ENCODE results near the gene EPHX1.
"Not testable (repeated sequence)": the region's sequence is repeated elsewhere in the genome, so short reads cannot be mapped to it uniquely, and the experiment has no call there.

EPHX1 gene

DNA sequence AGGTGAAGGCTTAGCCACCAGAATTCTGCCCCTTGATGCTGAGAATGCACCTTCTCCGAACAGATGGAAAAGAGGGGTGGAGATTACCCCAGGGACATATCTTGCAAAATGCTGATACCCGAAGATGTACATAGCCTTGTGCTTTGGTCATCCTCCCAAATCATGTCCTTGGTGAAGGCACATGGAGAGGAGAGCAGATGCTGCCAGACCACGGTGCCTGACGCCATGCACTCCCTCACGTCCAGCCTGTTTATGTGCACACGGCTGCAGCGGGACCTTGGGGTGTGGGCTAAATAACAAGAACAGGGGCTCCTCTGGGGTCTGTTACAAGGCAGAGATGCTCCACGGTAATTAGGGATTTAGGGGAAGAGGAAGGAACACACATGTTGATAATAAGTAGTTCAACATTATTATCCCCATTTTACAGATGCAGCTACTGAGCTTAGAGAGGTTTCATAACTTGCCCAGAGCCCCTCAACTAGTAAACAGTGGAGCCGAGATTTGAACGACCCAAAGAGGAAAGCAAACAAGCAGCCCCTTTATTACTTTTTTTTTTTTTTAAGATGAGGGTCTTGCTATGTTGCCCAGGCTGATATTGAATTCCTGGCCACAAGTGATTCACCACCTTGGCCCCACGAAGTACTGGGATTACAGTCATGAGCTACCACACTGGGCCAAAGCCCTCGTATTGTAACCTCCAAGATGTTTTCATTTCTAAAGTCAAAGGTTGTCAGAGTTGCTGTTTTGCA is 12.9 kb downstream of the EPHX1 start:
- H3K36me3 ChIP-seq (ENCODE audit: insufficient read depth, low read length), result no peaks in the 10 kb centered on the region
- no peak overlapping the region for H3K4me3 ChIP-seq (ENCODE audit: low read length)
- H3K9ac ChIP-seq (ENCODE audit: low read depth, low read length), result no peak overlapping the region

DNA sequence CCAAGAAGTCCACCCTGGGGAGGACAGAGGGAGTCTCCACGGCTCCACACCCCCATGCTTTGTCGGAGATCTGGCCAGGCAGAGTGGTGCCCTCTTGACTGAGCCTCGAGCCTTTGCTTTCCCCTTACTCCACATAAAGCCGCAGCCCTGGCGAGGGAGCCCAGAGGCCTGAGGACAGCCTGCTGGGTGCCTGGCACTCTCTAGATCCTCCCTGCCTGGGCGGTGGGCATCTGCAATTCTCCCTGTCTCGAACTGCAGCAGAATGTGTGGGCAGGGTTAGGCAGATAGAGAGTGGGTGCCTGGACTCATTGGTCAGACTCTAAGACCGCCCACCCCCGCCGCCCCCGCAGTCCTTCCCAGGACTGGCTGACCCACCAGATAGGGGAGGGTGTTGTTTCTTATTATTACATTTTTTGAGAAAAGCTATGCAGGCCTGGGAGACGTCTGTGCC is 13.9 kb downstream of the EPHX1 start:
- Histone ChIP-seq H3K36me3 (ENCODE audit: insufficient read depth, low read length) (no peaks in the 10 kb centered on the region), H3K9me3 (replicated peaks; ENCODE audit: low read length) (no peaks in the 10 kb centered on the region), H3K4me2 (ENCODE audit: low read length) (no peak overlapping the region), H3K4me3 (ENCODE audit: low read length) (no peak overlapping the region), H3K4me1 (ENCODE audit: control insufficient read depth, insufficient read depth, low read length) (no peaks in the 10 kb centered on the region), H3K9ac (ENCODE audit: low read depth, low read length) (no peak overlapping the region), H3K27me3 (ENCODE audit: control insufficient read depth, insufficient read depth, low read length) (no peaks in the 10 kb centered on the region)

More for the DNA sequence above, 12.9 kb downstream of the EPHX1 start:
- Histone ChIP-seq H3K27me3 (ENCODE audit: control insufficient read depth, insufficient read depth, low read length) (no peaks in the 10 kb centered on the region), H3K4me1 (ENCODE audit: control insufficient read depth, insufficient read depth, low read length) (peaks cover 6% of the 10 kb centered on the region), H3K4me2 (ENCODE audit: low read length) (no peak overlapping the region), H3K9me3 (replicated peaks; ENCODE audit: low read length) (no peaks in the 10 kb centered on the region)

- Histone ChIP-seq H3K27me3 (ENCODE audit: control insufficient read depth, insufficient read depth, low read length) (no peaks in the 10 kb centered on the region), H3K4me3 (ENCODE audit: low read length) (no peak overlapping the region), H3K4me1 (ENCODE audit: control insufficient read depth, insufficient read depth, low read length) (no peaks in the 10 kb centered on the region), H3K9me3 (replicated peaks; ENCODE audit: low read length) (no peaks in the 10 kb centered on the region), H3K9ac (ENCODE audit: low read depth, low read length) (no peak overlapping the region), H3K36me3 (ENCODE audit: insufficient read depth, low read length) (no peaks in the 10 kb centered on the region), H3K4me2 (ENCODE audit: low read length) (no peak overlapping the region)
Measured at GRCh38 chr1:225824533-225824941, 14.6 kb downstream of the EPHX1 start.

DNA sequence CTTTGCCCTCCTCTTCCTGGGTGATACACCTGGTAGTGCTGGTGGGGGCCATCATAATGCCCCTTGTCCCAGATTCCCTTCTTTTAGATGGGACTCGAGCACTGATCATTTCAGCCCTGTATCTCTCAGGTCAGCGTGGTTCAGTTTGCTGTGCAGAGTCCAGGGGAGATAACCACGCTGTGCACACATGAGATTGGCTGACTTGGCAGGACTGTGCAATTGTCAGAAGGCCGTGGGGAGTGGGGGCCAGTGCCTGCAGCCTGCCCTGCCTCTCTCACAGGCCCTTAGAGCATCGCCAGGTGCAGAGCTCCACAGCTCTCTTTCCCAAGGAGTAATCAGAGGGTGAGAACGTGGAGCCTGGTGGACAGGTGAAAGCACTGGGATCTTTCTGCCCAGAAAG is 15.2 kb downstream of the EPHX1 start:
- H3K4me3 ChIP-seq (ENCODE audit: low read length), result no peak overlapping the region
- no peak overlapping the region for H3K9ac ChIP-seq (ENCODE audit: low read depth, low read length)
- no peaks in the 10 kb centered on the region for H3K9me3 ChIP-seq (replicated peaks; ENCODE audit: low read length)
- no peaks in the 10 kb centered on the region for H3K36me3 ChIP-seq (ENCODE audit: insufficient read depth, low read length)
- no peaks in the 10 kb centered on the region for H3K27me3 ChIP-seq (ENCODE audit: control insufficient read depth, insufficient read depth, low read length)
- H3K4me1 ChIP-seq (ENCODE audit: control insufficient read depth, insufficient read depth, low read length), result no peaks in the 10 kb centered on the region
- H3K4me2 ChIP-seq (ENCODE audit: low read length), result no peak overlapping the region

DNA sequence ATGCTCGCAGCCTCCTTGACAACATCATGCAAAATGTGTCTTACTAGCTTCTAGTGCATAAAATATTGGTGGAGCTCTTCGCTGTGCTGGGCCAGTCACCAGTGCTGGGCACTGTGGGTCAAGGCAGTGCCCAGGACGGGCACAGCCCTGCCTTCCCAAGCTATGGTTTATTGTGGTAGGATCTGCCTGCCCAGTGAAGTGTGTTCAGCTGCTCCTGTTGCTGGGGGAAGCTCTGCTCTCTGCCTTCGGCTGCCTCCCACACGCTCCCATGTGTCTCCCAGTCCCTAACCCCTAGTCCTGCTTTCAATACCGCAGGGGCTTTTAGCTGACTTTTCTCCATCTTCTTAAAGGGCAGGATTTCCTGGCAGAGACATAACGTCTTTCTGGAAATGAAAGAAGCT is 15.7 kb downstream of the EPHX1 start:
- Histone ChIP-seq H3K4me1 (ENCODE audit: control insufficient read depth, insufficient read depth, low read length) (no peaks in the 10 kb centered on the region), H3K4me2 (ENCODE audit: low read length) (no peak overlapping the region), H3K9ac (ENCODE audit: low read depth, low read length) (no peak overlapping the region), H3K27me3 (ENCODE audit: control insufficient read depth, insufficient read depth, low read length) (no peaks in the 10 kb centered on the region), H3K4me3 (ENCODE audit: low read length) (no peak overlapping the region), H3K9me3 (replicated peaks; ENCODE audit: low read length) (no peaks in the 10 kb centered on the region), H3K36me3 (ENCODE audit: insufficient read depth, low read length) (no peaks in the 10 kb centered on the region)

DNA sequence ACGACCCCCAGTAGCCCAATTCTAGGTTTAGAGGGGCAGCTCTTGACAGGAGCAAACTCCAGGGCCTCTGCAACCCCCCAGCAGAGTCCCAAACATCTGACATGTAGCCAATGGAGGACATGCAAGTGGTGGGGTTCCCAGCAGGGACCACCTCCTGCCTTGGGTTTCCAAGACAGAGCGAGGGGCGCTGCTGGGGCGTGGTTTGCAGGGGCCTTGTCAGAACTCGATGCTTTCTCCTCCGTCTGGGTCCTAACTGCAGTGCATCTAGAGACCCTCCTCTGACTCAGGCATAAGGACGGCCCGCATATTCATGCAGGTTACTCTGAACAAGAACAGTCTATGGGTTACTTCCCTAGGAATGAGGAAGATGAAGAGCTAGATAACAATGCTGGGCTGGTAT is 17.2 kb downstream of the EPHX1 start:
- H3K27me3 ChIP-seq (ENCODE audit: control insufficient read depth, insufficient read depth, low read length), result no peaks in the 10 kb centered on the region
- H3K4me3 ChIP-seq (ENCODE audit: low read length), result no peak overlapping the region
- no peaks in the 10 kb centered on the region for H3K9me3 ChIP-seq (replicated peaks; ENCODE audit: low read length)
- H3K4me2 ChIP-seq (ENCODE audit: low read length), result no peak overlapping the region
- no peaks in the 10 kb centered on the region for H3K4me1 ChIP-seq (ENCODE audit: control insufficient read depth, insufficient read depth, low read length)
- H3K36me3 ChIP-seq (ENCODE audit: insufficient read depth, low read length), result peaks cover 7% of the 10 kb centered on the region
- H3K9ac ChIP-seq (ENCODE audit: low read depth, low read length), result no peak overlapping the region

DNA sequence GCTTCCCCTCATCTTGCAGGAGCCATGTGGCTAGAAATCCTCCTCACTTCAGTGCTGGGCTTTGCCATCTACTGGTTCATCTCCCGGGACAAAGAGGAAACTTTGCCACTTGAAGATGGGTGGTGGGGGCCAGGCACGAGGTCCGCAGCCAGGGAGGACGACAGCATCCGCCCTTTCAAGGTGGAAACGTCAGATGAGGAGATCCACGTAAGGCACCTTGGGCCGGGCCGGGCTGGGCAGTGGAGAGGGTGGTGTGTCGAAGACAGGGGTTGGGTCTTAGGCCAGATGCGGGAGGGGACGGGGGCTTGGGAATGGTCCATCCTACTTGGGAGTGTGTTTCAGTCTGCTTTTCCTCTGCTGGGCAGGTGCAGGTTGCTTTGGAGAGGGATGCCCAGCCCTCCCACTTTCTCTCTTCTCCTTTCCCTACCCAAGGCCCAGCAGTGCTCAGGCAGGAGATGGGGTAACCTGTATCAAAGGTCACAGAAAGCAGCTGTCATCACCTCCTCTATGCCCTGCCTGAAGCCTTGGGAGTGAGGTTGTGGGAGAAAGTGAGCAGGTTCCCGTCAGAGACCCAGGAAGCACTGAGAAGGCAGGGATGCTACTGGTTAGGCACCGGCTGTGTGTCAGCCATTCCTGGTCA is 18.9 kb downstream of the EPHX1 start:
- Histone ChIP-seq H3K4me2 (ENCODE audit: low read length) (no peak overlapping the region), H3K9me3 (replicated peaks; ENCODE audit: low read length) (no peaks in the 10 kb centered on the region), H3K27me3 (ENCODE audit: control insufficient read depth, insufficient read depth, low read length) (no peaks in the 10 kb centered on the region), H3K4me1 (ENCODE audit: control insufficient read depth, insufficient read depth, low read length) (no peaks in the 10 kb centered on the region), H3K36me3 (ENCODE audit: insufficient read depth, low read length) (peaks cover 18% of the 10 kb centered on the region), H3K4me3 (ENCODE audit: low read length) (no peak overlapping the region), H3K9ac (ENCODE audit: low read depth, low read length) (no peak overlapping the region)

GRCh38 chr1:225830841-225831240 is 20.9 kb downstream of the EPHX1 start:
- Histone ChIP-seq H3K4me1 (ENCODE audit: control insufficient read depth, insufficient read depth, low read length) (peaks cover 3% of the 10 kb centered on the region), H3K4me3 (ENCODE audit: low read length) (no peak overlapping the region), H3K36me3 (ENCODE audit: insufficient read depth, low read length) (peaks cover 23% of the 10 kb centered on the region), H3K9ac (ENCODE audit: low read depth, low read length) (no peak overlapping the region), H3K9me3 (replicated peaks; ENCODE audit: low read length) (no peaks in the 10 kb centered on the region), H3K27me3 (ENCODE audit: control insufficient read depth, insufficient read depth, low read length) (no peaks in the 10 kb centered on the region), H3K4me2 (ENCODE audit: low read length) (no peak overlapping the region)

GRCh38 chr1:225834417-225835329 is 24.7 kb downstream of the EPHX1 start:
- Histone ChIP-seq H3K27me3 (ENCODE audit: control insufficient read depth, insufficient read depth, low read length) (no peaks in the 10 kb centered on the region), H3K36me3 (ENCODE audit: insufficient read depth, low read length) (peaks cover 29% of the 10 kb centered on the region), H3K9ac (ENCODE audit: low read depth, low read length) (no peak overlapping the region), H3K4me2 (ENCODE audit: low read length) (no peak overlapping the region), H3K9me3 (replicated peaks; ENCODE audit: low read length) (no peaks in the 10 kb centered on the region), H3K4me3 (ENCODE audit: low read length) (no peak overlapping the region), H3K4me1 (ENCODE audit: control insufficient read depth, insufficient read depth, low read length) (peaks cover 3% of the 10 kb centered on the region)

DNA sequence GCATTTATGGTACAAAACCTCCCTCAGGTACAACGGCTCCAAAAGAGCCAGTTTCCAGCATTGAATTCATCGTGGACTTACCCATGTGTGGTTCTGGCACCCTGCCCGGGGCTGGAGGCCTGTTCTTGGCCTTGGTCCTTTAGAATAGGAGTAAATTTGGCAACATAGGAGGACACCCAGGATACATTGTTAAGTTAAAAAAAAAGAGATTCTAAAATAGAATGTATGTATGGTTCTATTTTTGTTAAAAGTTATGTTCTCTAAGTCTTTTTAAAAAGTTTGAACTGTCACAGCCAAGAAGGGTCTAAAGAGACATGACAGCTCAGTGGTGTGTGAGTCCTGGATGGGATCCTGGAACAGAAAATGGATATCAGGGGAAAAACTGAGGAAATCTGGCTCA is 25.9 kb downstream of the EPHX1 start:
- no peaks in the 10 kb centered on the region for H3K27me3 ChIP-seq (ENCODE audit: control insufficient read depth, insufficient read depth, low read length)
- H3K9ac ChIP-seq (ENCODE audit: low read depth, low read length), result no peak overlapping the region
- no peak overlapping the region for H3K4me3 ChIP-seq (ENCODE audit: low read length)
- peaks cover 29% of the 10 kb centered on the region for H3K36me3 ChIP-seq (ENCODE audit: insufficient read depth, low read length)
- no peaks in the 10 kb centered on the region for H3K9me3 ChIP-seq (replicated peaks; ENCODE audit: low read length)
- no peak overlapping the region for H3K4me2 ChIP-seq (ENCODE audit: low read length)
- H3K4me1 ChIP-seq (ENCODE audit: control insufficient read depth, insufficient read depth, low read length), result peaks cover 3% of the 10 kb centered on the region

GRCh38 chr1:225836296-225836695 is 26.4 kb downstream of the EPHX1 start:
- H3K4me1 ChIP-seq (ENCODE audit: control insufficient read depth, insufficient read depth, low read length); H3K9me3 ChIP-seq (replicated peaks; ENCODE audit: low read length); H3K4me3 ChIP-seq (ENCODE audit: low read length); H3K27me3 ChIP-seq (ENCODE audit: control insufficient read depth, insufficient read depth, low read length); H3K9ac ChIP-seq (ENCODE audit: low read depth, low read length); H3K4me2 ChIP-seq (ENCODE audit: low read length): not testable (repeated sequence)
- peaks cover 29% of the 10 kb centered on the region for H3K36me3 ChIP-seq (ENCODE audit: insufficient read depth, low read length)

Measured in skeletal muscle satellite cell (primary cell).